PFSK-1 (cell line): ENCODE data around the gene GATB.

Source experiments
- FOXP2 ChIP-seq: optimal IDR thresholded peaks from 2 replicates; pipeline ENCODE3; 2011; ENCODE audit warnings: borderline replicate concordance, control low read depth, inconsistent platforms; ENCODE audit not compliant: insufficient read depth; ENCODE audit errors: extremely low read length, extremely low read depth
- POLR2AphosphoS5 ChIP-seq: IDR thresholded peaks from 2 replicates; pipeline ENCODE4 v1.6.1; 2012; ENCODE audit warnings: low read depth, mild to moderate bottlenecking, control low read depth, low read length, moderate library complexity
- SIN3A ChIP-seq: IDR thresholded peaks from 2 replicates; pipeline ENCODE4 v1.6.1; 2012; ENCODE audit warnings: mild to moderate bottlenecking, low read length, moderate library complexity, borderline replicate concordance; ENCODE audit not compliant: insufficient read depth
- TAF1 ChIP-seq: IDR thresholded peaks from 2 replicates; pipeline ENCODE4 v1.6.1; 2012; ENCODE audit warnings: low read length, control low read depth, borderline replicate concordance; ENCODE audit not compliant: insufficient read depth
- TF ChIP-seq, protein P1 (sequence below), 2 experiments: IDR thresholded peaks; 2 replicates each; pipeline versions ENCODE4 v1.6.1 to v1.8.0; 2011 to 2012; ENCODE audit warnings: low read depth in 2 of 2, low read length in 2 of 2, control low read depth in 1 of 2, inconsistent platforms in 1 of 2, mild to moderate bottlenecking in 1 of 2, moderate library complexity in 1 of 2; ENCODE audit not compliant: insufficient read depth in 1 of 2

GATB gene

GRCh38 chr4:151646322-151646721, 114.5 kb downstream of the GATB start:
- TF ChIP-seq TAF1 (no peak), FOXP2 (no peak), SIN3A (no peak), POLR2AphosphoS5 (no peak)
- TF ChIP-seq, protein P1, sequence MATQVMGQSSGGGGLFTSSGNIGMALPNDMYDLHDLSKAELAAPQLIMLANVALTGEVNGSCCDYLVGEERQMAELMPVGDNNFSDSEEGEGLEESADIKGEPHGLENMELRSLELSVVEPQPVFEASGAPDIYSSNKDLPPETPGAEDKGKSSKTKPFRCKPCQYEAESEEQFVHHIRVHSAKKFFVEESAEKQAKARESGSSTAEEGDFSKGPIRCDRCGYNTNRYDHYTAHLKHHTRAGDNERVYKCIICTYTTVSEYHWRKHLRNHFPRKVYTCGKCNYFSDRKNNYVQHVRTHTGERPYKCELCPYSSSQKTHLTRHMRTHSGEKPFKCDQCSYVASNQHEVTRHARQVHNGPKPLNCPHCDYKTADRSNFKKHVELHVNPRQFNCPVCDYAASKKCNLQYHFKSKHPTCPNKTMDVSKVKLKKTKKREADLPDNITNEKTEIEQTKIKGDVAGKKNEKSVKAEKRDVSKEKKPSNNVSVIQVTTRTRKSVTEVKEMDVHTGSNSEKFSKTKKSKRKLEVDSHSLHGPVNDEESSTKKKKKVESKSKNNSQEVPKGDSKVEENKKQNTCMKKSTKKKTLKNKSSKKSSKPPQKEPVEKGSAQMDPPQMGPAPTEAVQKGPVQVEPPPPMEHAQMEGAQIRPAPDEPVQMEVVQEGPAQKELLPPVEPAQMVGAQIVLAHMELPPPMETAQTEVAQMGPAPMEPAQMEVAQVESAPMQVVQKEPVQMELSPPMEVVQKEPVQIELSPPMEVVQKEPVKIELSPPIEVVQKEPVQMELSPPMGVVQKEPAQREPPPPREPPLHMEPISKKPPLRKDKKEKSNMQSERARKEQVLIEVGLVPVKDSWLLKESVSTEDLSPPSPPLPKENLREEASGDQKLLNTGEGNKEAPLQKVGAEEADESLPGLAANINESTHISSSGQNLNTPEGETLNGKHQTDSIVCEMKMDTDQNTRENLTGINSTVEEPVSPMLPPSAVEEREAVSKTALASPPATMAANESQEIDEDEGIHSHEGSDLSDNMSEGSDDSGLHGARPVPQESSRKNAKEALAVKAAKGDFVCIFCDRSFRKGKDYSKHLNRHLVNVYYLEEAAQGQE (IDR thresholded peaks at IDR 0.05; ENCODE audit: insufficient read depth in 1 of 2, low read depth in 2 of 2, low read length in 2 of 2): no peak

DNA sequence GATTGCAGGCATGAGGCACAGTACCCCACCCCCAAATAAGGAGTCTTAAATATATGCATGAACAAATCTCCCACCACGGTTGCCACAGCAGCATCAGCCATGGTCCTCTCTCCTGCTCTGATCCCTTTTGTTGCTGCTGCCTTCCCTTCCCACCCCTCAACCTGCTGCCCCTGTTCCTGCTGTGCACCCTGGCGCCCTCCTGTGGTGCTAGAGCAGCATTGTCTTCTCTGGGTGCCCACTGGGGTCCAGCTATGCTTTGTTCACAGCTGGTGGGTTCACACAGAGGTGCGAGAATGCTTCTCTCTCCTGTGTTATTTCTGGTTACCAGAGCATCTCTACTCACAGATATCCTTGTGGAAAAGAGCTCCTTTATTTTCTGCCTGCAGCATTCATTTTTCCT, 116.2 kb downstream of the GATB start:
- TF ChIP-seq POLR2AphosphoS5 (no peak), SIN3A (no peak), TAF1 (no peak), FOXP2 (no peak)
- TF ChIP-seq, protein P1 (IDR thresholded peaks at IDR 0.05; ENCODE audit: insufficient read depth in 1 of 2, low read depth in 2 of 2, low read length in 2 of 2): no peak

DNA sequence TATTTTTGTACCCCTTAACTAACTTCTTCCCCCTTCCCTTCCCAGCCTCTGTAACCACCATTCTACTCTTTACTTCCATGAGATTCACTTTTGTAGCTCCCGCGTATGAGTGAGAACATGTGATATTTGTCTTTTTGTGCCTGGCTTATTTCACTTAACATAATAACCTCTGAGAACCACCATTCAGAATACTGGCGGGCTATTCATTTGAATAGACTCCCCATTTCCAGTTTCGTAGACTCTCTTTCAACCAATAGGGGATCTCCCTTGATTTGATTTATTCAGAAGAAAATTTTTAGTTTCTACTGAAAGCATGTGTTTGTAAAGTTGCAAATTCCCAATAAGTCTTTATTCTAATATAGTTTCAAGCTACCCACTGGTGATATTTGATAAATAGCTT, 117.2 kb downstream of the GATB start:
- no peak for TF ChIP-seq SIN3A
- TF ChIP-seq, protein P1 (IDR thresholded peaks at IDR 0.05; ENCODE audit: insufficient read depth in 1 of 2, low read depth in 2 of 2, low read length in 2 of 2): no peak
- no peak for TF ChIP-seq TAF1

DNA sequence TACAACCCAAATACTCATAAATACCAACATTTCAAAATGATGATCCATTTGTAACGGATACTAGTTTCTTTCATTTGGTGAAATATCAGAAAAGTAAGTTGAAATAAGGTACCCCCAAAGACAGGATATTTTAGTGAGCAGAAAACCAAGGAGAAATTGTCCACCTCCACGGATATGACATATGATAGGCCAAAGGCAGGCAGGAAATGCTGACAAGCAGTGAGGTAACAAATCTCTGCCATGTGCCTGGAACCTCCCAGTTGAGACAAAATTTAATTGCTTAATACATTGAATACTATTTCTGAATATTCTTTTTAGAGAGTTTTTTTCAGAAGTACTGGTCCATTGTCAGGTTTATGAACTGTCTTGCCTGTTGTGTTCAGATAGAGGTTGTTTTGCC, 118.8 kb downstream of the GATB start:
- TF ChIP-seq FOXP2 (no peak), SIN3A (no peak), TAF1 (no peak), POLR2AphosphoS5 (no peak)
- TF ChIP-seq, protein P1 (IDR thresholded peaks at IDR 0.05; ENCODE audit: insufficient read depth in 1 of 2, low read depth in 2 of 2, low read length in 2 of 2): no peak

DNA sequence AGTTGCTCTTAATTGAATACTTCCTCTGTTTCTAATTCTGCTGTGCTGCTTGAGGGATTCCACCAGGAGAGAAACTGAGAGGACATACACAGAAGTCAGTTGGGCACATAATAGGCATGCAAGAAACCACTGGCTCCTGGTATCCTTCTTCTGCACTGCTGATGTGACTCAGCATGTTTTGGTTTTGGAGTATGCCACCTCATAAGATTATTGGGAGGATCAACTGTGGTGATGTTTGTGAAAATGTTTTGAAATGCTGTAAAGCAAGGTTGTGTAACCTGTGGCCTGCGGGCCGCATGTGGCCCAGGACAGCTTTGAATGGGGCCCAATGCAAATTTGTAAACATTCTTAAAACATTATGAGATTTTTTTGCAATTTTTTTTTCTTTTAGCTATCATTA, 119.6 kb downstream of the GATB start:
- TF ChIP-seq, protein P1 (IDR thresholded peaks at IDR 0.05; ENCODE audit: insufficient read depth in 1 of 2, low read depth in 2 of 2, low read length in 2 of 2): no peak
- TF ChIP-seq POLR2AphosphoS5: no peak
- no peak for TF ChIP-seq TAF1
- TF ChIP-seq FOXP2: no peak
- no peak for TF ChIP-seq SIN3A
